GM18520 (cell line): Measurements from ENCODE around the gene GLI1.
"Not testable (repeated sequence)": the region's sequence is repeated elsewhere in the genome, so short reads cannot be mapped to it uniquely, and the experiment has no call there.

Experiments
- ATAC-seq: cut with Tn5 transposase; IDR thresholded peaks from one replicate; pipeline ENCODE4 v1.9.1; 2021; ENCODE audit not compliant: unreplicated experiment

The GLI1 gene

GRCh38 chr12:57496822-57497221 lies 37.2 kb downstream of the GLI1 start:
- no peak for ATAC-seq

DNA sequence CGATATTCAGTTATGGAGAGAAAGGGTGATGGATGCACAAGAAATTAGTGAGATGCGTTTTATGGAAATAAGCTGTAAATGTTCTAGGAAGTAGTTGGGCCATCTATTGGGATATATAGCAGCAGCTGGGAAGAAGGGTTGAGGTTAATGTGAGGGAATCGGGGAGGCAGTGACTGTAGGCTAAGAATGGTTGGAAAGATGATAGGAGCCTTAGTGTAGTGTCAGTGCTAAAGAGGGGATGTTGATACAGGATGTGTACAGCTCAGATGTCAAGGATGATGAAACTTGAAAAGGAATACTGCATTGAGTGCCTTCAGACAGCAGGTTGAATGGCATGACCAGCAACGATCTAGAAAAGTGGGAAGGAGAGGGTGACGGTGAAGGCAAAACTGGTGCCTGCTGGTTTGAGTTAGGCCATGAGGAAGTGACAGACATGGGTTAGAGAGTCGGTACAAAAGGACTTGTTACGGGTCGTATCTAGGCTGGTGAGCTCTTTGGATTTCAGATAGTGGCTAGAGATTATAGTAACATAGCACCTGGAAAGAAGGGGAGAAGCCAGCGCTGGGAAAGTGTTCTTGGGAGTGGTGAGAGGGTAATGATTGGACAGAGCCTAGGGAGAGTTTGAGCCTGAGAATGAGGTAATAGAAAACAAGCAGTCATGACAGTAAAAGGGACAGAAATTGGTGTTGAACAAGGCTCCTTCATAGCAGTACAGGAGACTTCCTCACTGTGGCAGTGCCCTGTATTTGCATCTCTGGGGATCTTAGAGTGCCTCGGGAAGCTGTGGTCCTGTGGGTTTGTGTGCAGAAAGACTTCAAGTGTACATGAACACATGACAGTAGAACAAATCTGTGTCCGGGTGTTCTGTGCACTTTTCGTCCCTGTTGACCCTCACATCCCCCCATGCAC lies 37.9 kb downstream of the GLI1 start:
- ATAC-seq = no peak

DNA sequence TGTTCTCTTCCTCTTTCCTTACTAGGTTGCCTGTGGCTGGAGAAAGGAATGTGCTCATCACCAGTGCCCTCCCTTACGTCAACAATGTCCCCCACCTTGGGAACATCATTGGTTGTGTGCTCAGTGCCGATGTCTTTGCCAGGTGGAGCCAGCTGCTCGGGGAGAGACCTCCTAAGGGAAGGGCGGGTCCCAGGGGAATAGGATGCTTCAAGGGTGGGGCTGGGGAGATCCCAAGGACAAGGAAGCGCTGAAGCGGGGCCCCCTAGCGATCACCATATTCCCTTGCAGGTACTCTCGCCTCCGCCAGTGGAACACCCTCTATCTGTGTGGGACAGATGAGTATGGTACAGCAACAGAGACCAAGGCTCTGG lies 38.5 kb downstream of the GLI1 start:
- ATAC-seq = no peak

- ATAC-seq = no peak
These were observed 39.0 kb downstream of the GLI1 start for GRCh38 chr12:57498571-57498970.

DNA sequence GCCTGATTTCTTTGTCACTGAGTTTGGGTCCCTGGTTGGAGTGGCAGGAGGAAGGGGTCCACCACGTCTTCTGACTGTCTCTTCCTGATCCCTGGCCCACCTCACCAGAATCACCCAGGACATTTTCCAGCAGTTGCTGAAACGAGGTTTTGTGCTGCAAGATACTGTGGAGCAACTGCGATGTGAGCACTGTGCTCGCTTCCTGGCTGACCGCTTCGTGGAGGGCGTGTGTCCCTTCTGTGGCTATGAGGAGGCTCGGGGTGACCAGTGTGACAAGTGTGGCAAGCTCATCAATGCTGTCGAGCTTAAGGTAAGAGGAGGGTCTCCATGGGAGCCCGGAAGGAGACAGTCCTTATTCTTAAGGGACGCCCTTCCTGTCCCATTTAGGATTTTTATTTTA lies 40.6 kb downstream of the GLI1 start:
- ATAC-seq = no peak

- not testable (repeated sequence) for ATAC-seq
These were observed 42.9 kb downstream of the GLI1 start for GRCh38 chr12:57502311-57502969.

GRCh38 chr12:57506541-57506940 lies 47.0 kb downstream of the GLI1 start:
- not testable (repeated sequence) for ATAC-seq

GRCh38 chr12:57507796-57508195 lies 48.2 kb downstream of the GLI1 start:
- ATAC-seq = not testable (repeated sequence)

DNA sequence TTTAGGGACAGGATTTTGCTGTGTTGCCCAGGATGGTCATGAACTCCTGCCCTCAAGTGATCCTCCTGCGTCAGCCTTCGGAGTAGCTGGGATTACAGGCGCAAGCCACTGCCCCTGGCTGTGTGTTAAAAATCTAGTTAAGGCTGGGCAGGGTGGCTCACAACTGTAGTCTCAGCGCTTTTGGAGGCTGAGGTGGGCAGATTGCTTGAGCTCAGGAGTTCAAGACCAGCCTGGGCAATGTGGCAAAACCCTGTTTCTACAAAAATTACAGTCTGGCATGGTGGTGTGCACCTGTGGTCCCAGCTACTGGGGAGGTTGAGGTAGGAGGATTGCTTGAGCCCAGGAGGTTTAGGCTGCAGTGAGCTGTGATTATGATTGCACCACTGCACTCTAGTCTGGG lies 51.6 kb downstream of the GLI1 start:
- no peak for ATAC-seq

DNA sequence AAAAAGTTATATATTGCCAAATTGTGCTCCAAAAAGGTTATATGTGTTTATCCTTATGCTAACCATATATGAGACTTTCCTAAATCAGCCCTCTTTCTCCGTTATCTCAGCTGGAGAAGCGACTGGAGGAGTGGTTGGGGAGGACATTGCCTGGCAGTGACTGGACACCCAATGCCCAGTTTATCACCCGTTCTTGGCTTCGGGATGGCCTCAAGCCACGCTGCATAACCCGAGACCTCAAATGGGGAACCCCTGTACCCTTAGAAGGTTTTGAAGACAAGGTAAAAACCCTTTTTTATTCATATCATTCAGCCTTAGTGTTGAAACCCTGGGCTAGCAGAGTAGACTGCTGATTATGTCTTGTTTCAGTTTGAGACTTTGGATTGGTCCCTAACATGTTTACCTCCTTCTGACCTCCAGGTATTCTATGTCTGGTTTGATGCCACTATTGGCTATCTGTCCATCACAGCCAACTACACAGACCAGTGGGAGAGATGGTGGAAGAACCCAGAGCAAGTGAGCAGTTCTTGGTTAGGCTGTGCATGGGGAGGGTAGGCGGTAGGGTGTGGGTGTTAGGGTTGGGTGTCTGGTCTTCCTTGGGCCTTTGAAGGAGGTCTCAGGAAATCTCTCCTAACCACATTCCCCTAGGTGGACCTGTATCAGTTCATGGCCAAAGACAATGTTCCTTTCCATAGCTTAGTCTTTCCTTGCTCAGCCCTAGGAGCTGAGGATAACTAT lies 52.2 kb downstream of the GLI1 start:
- no peak for ATAC-seq

GRCh38 chr12:57512665-57513064 lies 53.1 kb downstream of the GLI1 start:
- no peak for ATAC-seq

GRCh38 chr12:57513266-57513665 lies 53.7 kb downstream of the GLI1 start:
- ATAC-seq = no peak

DNA sequence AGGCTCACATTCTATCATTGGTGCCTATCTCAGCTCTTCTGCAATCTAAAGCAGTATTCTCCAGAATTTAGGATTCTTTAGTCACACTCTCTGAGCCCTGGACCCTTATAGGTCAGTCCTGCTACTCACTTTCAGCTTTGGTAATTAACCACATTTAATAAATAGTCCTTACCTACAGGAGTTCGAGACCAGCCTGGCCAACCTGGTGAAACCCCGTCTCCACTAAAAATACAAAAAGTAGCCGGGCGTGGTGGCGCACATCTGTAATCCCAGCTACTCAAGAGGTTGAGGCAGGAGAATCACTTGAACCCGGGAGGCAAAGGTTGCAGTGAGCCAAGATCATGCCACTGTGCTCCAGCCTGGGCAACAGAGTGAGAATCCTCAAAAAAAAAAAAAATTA lies 54.1 kb downstream of the GLI1 start:
- ATAC-seq = not testable (repeated sequence)

DNA sequence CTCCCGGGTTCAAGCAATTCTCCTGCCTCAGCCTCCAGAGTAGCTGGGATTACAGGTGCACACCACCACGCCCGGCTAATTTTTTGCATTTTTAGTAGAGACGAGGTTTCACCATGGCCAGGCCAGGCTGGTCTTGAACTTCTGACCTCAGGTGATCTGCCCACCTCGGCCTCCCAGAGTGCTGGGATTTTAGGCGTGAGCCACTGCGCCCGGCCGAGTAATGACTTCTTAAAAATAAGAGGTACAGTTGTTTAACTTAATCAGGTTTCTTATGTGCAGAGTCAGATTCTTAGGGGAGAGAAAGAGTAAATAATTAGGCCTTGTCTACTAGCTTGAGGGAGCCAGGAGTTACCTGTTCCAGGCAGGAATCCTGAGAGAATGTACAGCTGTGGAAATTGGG lies 54.7 kb downstream of the GLI1 start:
- not testable (repeated sequence) for ATAC-seq

DNA sequence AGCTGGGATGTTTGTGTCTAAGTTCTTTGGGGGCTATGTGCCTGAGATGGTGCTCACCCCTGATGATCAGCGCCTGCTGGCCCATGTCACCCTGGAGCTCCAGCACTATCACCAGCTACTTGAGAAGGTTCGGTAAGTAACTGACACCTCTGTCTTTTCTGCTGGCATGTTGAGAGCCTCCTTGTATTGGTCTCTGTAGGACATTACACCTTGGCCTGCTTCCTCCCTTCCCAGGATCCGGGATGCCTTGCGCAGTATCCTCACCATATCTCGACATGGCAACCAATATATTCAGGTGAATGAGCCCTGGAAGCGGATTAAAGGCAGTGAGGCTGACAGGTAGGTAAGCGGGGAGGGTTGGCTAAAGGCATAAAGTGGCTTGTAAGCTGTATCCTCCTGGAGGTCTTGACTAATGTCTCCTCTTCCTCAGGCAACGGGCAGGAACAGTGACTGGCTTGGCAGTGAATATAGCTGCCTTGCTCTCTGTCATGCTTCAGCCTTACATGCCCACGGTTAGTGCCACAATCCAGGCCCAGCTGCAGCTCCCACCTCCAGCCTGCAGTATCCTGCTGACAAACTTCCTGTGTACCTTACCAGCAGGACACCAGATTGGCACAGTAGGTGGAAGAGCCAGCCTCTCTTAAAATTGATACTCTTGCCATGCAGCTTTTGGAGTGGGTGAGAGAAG lies 55.3 kb downstream of the GLI1 start:
- no peak for ATAC-seq

- no peak for ATAC-seq
These were observed 55.9 kb downstream of the GLI1 start for GRCh38 chr12:57515408-57515933.

GRCh38 chr12:57515934-57516541 lies 56.5 kb downstream of the GLI1 start:
- no peak for ATAC-seq

- ATAC-seq = no peak
These were observed 57.1 kb downstream of the GLI1 start for GRCh38 chr12:57516617-57517153.

DNA sequence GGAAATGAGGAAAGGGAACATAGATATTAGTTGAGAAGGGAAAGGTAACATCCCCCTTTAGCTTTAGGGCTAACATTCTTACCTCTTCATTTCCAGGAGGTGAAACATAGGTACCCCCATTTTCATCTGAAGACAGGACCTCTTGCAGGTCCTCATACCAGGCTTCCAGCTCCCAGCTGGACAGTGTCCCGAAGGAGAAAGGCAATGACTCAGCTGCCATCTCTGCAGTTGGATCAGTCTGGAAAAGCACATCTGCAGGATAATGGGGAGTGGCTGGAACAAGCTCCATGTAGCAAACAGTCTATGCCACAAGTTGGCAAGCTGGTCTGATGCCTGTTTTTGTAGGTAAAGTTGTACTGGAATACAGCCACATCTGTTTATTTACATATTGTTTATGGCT lies 57.6 kb downstream of the GLI1 start:
- ATAC-seq = no peak

- ATAC-seq = not testable (repeated sequence)
These were observed 58.1 kb downstream of the GLI1 start for GRCh38 chr12:57517718-57518117.
